Astrocyte (in vitro differentiated cells and primary cell): Measurements from ENCODE around the gene VWF. TPM values are rescaled to one million over a fixed set of nuclear protein-coding genes. Genes with fewer than 3 reads are reported as not detected.
A peak's percentile ranks its signal among the peaks of the same experiment; 100 is the strongest.

Experiments
- DNase-seq: peaks from one replicate; pipeline ENCODE4 v3.0.0-alpha.2; 2010; ENCODE audit warnings: low read depth
- FAIRE-seq: peaks from 2 replicates; lab custom pipeline; 2011; peaks lifted over from hg19 to GRCh38; lab: Jason Lieb, UNC
- H2AFZ ChIP-seq: 2 replicates; pipeline ENCODE4 v1.6.0; 2012; ENCODE audit warnings: low read depth, low read length, inconsistent platforms
- H3K27ac ChIP-seq: 2 replicates; pipeline ENCODE4 v1.5.1; 2011; ENCODE audit warnings: low read depth, low read length, inconsistent platforms
- H3K27me3 ChIP-seq: 2 replicates; pipeline ENCODE4 v1.6.0; 2011; ENCODE audit warnings: low read length, inconsistent platforms; ENCODE audit not compliant: insufficient read depth
- H3K36me3 ChIP-seq: 2 replicates; pipeline ENCODE4 v1.5.1; 2011; ENCODE audit warnings: low read length, inconsistent platforms; ENCODE audit not compliant: insufficient read depth
- H3K4me1 ChIP-seq: 2 replicates; pipeline ENCODE4 v1.5.1; 2011; ENCODE audit warnings: low read length, inconsistent platforms; ENCODE audit not compliant: insufficient read depth
- H3K4me2 ChIP-seq: 2 replicates; pipeline ENCODE4 v1.6.0; 2012; ENCODE audit warnings: low read length, inconsistent platforms
- H3K4me3 ChIP-seq: 2 replicates; pipeline ENCODE4 v1.5.1; 2011; ENCODE audit warnings: low read depth, mild to moderate bottlenecking, low read length, inconsistent platforms; ENCODE audit not compliant: insufficient read depth
- H3K79me2 ChIP-seq: 2 replicates; pipeline ENCODE4 v1.6.0; 2012; ENCODE audit warnings: mild to moderate bottlenecking, low read length, inconsistent platforms; ENCODE audit not compliant: insufficient read depth
- H3K9ac ChIP-seq: 2 replicates; pipeline ENCODE4 v1.6.0; 2012; ENCODE audit warnings: mild to moderate bottlenecking, low read length, inconsistent platforms
- H3K9me3 ChIP-seq: 2 replicates; pipeline ENCODE4 v1.5.1; 2012; ENCODE audit warnings: low read depth, mild to moderate bottlenecking, low read length, inconsistent platforms; ENCODE audit not compliant: insufficient read depth
- H4K20me1 ChIP-seq: 2 replicates; pipeline ENCODE4 v1.6.0; 2012; ENCODE audit warnings: low read length, inconsistent platforms; ENCODE audit not compliant: insufficient read depth
- H3K27ac Mint-ChIP-seq: one replicate; pipeline ENCODE4 v1.8.0; 2021; ENCODE audit warnings: mild to moderate bottlenecking, mixed read lengths; ENCODE audit not compliant: unreplicated experiment
- H3K27me3 Mint-ChIP-seq: one replicate; pipeline ENCODE4 v1.8.0; 2021; ENCODE audit warnings: low read depth, mixed read lengths; ENCODE audit not compliant: unreplicated experiment
- H3K36me3 Mint-ChIP-seq: one replicate; pipeline ENCODE4 v1.8.0; 2021; ENCODE audit warnings: low read depth, mixed read lengths; ENCODE audit not compliant: unreplicated experiment
- H3K4me1 Mint-ChIP-seq: one replicate; pipeline ENCODE4 v1.8.0; 2021; ENCODE audit warnings: low read depth, mixed read lengths; ENCODE audit not compliant: unreplicated experiment
- H3K4me3 Mint-ChIP-seq: one replicate; pipeline ENCODE4 v1.8.0; 2021; ENCODE audit warnings: mild to moderate bottlenecking, moderate library complexity, mixed read lengths; ENCODE audit not compliant: unreplicated experiment
- H3K9me3 Mint-ChIP-seq: one replicate; pipeline ENCODE4 v1.8.0; 2021; ENCODE audit warnings: mild to moderate bottlenecking, mixed read lengths; ENCODE audit not compliant: unreplicated experiment
- CTCF ChIP-seq: IDR thresholded peaks from 2 replicates; pipeline ENCODE4 v1.5.1; 2011; ENCODE audit warnings: low read depth, mild to moderate bottlenecking, inconsistent platforms, low read length, moderate library complexity; ENCODE audit not compliant: insufficient read depth
- EZH2 ChIP-seq: IDR thresholded peaks from 2 replicates; pipeline ENCODE4 v1.6.1; 2012; ENCODE audit warnings: mild to moderate bottlenecking, low read length, inconsistent platforms; ENCODE audit not compliant: insufficient read depth
- total RNA-seq: library from RNA; stranded (reverse); gene quantifications from 2 replicates; pipeline ENCODE4 v1.2.1, GENCODE V29; 2021

Gene VWF
- total RNA-seq, 1 donor from 2014 or later = 0.23 TPM

GRCh38 chr12:6062757-6063735 is 61.4 kb downstream of the VWF start:
- DNase-seq = no peak
- Histone ChIP-seq H3K27me3 (no peaks in the 10 kb centered on the region), H3K4me2 (no peak overlapping the region), H3K79me2 (no peaks in the 10 kb centered on the region), H3K36me3 (no peaks in the 10 kb centered on the region), H3K9ac (no peak overlapping the region), H3K4me3 (no peak overlapping the region), H4K20me1 (no peaks in the 10 kb centered on the region), H3K9me3 (no peaks in the 10 kb centered on the region), H3K27ac (no peak overlapping the region), H2AFZ (no peak overlapping the region), H3K4me1 (no peaks in the 10 kb centered on the region)
- Mint-ChIP-seq H3K4me1 (peaks cover 6% of the 10 kb centered on the region), H3K36me3 (no peaks in the 10 kb centered on the region), H3K4me3 (no peak overlapping the region), H3K27ac (no peak overlapping the region), H3K27me3 (peaks cover 22% of the 10 kb centered on the region), H3K9me3 (no peaks in the 10 kb centered on the region)
- FAIRE-seq = no peak
- peak; percentile 95 for TF ChIP-seq CTCF
- TF ChIP-seq EZH2 = no peak

- Histone ChIP-seq H3K9ac (no peak overlapping the region), H3K4me2 (no peak overlapping the region), H4K20me1 (no peaks in the 10 kb centered on the region), H3K4me3 (no peak overlapping the region), H3K79me2 (no peaks in the 10 kb centered on the region), H3K27me3 (no peaks in the 10 kb centered on the region), H2AFZ (no peak overlapping the region), H3K27ac (no peak overlapping the region), H3K9me3 (no peaks in the 10 kb centered on the region), H3K4me1 (no peaks in the 10 kb centered on the region), H3K36me3 (no peaks in the 10 kb centered on the region)
- H3K36me3 Mint-ChIP-seq = no peaks in the 10 kb centered on the region
- no peak for FAIRE-seq
- H3K27ac Mint-ChIP-seq = no peak overlapping the region
- H3K9me3 Mint-ChIP-seq = no peaks in the 10 kb centered on the region
- peaks cover 25% of the 10 kb centered on the region for H3K27me3 Mint-ChIP-seq
- no peak overlapping the region for H3K4me3 Mint-ChIP-seq
- no peak for TF ChIP-seq CTCF
- no peak for TF ChIP-seq EZH2
- no peak for DNase-seq
- H3K4me1 Mint-ChIP-seq = peaks cover 6% of the 10 kb centered on the region
These were observed 62.1 kb downstream of the VWF start for GRCh38 chr12:6062395-6062756.

- H4K20me1 ChIP-seq = no peaks in the 10 kb centered on the region
- DNase-seq (no peak), FAIRE-seq (no peak)
- no peak for TF ChIP-seq EZH2
- TF ChIP-seq CTCF = no peak
- no peak overlapping the region for H3K27ac ChIP-seq
- no peak overlapping the region for H2AFZ ChIP-seq
- Mint-ChIP-seq H3K4me1 (peaks cover 6% of the 10 kb centered on the region), H3K36me3 (no peaks in the 10 kb centered on the region), H3K27me3 (peaks cover 25% of the 10 kb centered on the region), H3K27ac (no peak overlapping the region), H3K4me3 (no peak overlapping the region), H3K9me3 (no peaks in the 10 kb centered on the region)
- no peaks in the 10 kb centered on the region for H3K9me3 ChIP-seq
- H3K27me3 ChIP-seq = no peaks in the 10 kb centered on the region
- H3K79me2 ChIP-seq = no peaks in the 10 kb centered on the region
- H3K4me2 ChIP-seq = no peak overlapping the region
- no peaks in the 10 kb centered on the region for H3K36me3 ChIP-seq
- peaks cover 4% of the 10 kb centered on the region for H3K4me1 ChIP-seq
- H3K9ac ChIP-seq = no peak overlapping the region
- H3K4me3 ChIP-seq = no peak overlapping the region
These were observed 62.8 kb downstream of the VWF start for GRCh38 chr12:6061660-6062059.
